GM21825 (cell line): ENCODE data around the gene PIGK.
A peak's percentile ranks its signal among the peaks of the same experiment; 100 is the strongest.
"Not testable (repeated sequence)": the region's sequence is repeated elsewhere in the genome, so short reads cannot be mapped to it uniquely, and the experiment has no call there.

ENCODE experiments used
- ATAC-seq: cut with Tn5 transposase; IDR thresholded peaks from one replicate; pipeline ENCODE4 v1.9.1; 2021; ENCODE audit warnings: mild to moderate bottlenecking, moderate library complexity; ENCODE audit not compliant: unreplicated experiment

Gene PIGK

DNA sequence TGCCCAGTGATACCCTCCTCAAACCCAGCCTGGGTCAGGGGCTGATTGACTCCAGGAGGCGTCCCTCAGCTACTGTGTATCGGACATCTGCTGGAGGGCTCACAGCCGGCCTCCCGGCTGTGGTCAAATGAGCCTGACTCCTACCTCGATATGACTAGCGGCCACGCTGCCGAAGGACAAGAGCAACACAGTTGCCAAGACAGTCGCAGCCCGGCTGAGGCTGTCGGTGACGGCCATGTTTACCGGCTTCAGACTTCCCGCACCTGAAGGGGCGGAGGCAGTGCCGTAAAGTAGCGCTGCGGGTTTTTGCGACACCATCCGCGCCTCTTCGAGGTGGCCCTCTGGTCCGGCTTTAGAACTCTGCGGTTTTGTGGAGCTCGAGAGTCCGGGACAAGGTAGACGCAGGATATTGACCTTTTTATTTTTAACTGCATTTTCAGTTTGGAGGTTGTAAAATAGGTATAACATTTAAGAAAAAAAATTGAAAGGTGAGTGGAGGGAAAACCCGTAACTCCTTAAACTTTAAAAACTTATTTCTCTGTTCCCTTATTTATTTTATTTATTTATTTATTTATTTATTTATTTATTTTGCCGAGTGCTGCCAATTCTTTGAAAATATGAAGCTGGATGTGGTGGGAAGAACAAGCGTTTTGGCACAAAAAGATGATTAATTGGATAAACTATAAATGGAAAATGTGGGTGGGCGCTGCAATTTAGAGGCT is at the start of gene PIGK:
PIGK (minus strand) TSS at position 265 of the 722 bp plus-strand sequence; CDS start at position 237, 28 bp downstream.
- peak; percentile 94 for ATAC-seq

DNA sequence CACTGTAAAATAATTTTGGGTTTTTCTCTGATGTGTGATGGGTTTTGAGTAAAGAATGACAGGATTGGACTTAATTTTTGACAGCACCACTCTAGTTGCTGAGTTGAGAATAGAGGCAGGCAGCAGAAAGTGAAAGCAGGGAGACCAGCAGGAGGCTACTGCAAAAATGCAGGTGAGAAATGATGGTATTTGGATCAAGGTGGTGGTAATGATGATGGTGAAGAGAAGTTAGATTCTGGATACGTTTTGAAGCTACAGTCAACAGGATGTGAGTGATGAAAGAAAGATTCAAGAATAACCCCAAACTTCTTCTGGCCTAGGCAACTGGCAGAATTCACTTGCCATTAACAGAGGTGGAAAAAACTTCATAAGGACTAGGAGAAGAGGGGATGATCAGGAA is 47.8 kb upstream of the PIGK start:
- no peak for ATAC-seq

DNA sequence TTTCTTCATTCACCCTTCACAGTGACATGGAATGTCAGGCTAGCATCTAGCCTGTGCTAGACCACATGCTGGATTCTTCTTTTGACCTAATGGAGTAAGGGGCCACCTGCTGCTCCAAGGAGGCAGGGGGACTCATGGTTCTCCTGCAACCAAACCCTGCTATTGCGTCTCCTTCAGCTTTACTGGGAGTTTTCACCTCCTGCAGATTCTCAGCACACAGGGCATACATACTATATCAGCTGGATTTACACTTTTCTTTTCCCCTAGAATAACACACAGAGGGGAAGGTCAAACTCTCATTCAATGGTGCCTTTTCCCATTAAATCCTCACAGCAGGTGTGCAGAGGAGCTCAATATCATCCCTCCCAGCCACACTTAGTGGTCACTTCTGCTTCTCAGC is 46.0 kb upstream of the PIGK start:
- no peak for ATAC-seq

DNA sequence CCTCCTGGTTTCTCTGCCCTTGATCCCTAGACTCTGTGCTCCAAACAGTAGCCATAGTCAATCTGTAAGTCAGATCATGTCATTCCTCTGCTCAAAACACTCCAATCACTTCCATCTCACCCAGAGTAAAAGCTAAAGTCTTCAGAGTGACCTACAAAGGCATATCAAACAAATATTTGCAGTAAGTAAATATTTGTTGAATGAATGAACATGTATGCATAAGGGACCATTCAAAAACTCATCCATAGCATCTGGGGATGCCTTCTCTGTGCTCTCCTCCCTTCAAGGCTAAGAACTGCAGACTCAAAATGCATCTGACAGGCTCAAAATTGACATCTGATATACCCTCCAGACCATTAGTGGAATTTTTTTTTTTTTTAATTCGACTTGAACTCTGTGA is 44.5 kb upstream of the PIGK start:
- ATAC-seq, result no peak

DNA sequence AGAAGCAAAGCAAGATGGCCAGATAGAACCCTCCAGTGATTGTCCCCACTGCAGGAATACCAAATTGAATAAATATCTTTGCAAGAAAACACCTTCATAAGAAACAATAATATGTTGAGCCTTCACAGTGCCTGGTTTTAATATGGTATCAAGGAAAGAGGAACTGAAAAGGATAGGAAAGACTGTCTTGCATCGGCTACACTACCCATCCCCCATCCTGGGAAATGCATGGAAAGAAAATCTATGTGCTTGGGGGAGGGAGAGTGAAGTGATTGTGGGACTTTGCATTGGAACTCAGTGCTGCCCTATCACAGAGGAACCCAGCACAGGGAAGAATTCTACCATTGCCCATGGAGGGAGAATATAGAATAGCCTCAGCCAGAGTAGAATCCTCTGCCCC is 34.0 kb upstream of the PIGK start:
- no peak for ATAC-seq

DNA sequence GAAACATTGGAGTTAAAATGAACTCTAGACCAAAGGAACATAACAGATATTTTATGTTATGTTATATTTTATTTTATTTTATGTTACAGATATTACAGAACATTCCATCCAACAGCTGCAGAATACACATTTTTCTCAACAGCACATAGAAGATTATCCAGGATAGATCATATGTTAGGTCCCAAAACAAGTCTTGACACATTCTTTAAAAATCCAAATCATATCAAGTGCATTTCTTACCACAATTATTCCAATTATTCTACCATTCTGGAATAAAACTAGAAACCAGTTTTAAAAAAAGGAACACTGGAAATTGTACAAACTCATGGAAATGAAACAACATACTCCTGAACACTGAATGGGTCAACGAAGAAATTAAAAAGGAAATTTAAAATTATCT is 30.9 kb upstream of the PIGK start:
- ATAC-seq, result no peak

DNA sequence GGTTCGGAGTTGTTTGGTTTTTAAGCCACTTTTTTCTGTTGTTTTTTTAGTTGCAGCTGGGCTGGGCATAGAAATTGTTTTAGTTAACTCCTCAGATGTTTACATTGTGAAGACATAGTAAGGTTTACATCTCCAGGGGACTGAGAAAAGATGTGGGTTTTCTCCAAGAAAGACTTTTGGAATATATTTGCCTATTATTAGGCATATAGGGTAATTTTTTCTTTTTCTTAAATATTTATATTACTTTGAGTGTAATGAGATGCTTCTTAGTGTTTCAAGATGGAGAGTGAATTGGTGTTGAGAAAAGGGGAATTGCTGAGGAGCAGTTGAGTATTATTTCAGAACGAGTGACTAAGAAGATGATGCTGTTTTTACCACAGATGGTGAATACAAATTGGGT is 26.6 kb upstream of the PIGK start:
- no peak for ATAC-seq

DNA sequence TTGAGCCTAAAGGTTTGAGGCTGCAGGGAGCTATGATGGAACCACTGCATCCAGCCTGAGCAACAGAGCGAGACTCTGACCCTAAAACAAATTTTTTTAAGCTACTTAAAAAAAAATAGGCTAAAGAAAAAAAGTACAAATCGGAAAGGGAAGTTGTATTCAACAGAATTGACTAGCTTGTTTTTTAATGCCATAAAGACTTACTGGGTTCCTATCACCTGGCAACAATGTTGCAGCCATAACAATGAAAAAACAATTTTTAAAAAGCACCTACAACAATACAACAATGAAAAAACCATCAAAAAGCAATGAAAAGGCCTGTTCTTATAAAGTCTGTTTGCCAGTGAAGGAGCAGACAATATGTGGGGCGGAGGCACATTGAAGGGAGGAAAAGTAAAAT is 20.1 kb upstream of the PIGK start:
- ATAC-seq, result no peak

DNA sequence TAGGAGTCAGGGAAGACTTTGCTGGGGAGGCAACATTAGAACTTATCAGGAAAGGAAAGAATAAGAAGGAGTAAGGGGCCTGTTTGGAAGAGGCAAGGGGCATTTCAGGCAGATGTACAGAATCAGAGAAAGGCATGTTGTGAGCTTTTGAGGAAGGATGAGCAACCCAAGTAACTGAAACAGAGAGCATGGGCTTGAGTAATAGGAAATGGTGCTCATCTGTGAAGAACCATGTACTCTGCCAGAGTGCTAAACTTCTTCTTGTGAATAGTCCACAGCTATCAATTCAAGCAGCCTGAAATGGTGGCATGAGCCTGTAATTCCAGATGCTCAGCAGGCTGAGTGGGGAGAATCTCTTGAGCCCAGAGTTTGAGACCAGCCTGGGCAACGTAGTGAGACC is 19.2 kb upstream of the PIGK start:
- no peak for ATAC-seq

DNA sequence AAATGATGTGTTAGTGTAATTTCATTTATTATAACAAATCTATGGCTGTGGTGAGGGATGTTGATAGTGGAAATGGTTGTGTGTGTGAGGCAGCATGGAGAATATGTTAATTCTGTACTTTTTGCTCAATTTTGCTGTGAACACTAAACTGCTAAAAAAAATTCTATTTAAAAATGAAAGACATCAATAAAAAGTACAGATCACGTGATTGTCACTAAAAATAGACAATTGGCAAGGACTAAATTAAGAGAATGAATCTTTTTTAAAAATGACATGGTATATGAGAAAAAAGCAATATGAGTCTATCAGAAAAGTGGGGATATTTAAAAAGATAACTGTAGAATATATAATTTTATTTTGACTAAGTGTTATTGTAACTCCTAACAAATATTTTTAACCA is 15.7 kb upstream of the PIGK start:
- ATAC-seq, result no peak

DNA sequence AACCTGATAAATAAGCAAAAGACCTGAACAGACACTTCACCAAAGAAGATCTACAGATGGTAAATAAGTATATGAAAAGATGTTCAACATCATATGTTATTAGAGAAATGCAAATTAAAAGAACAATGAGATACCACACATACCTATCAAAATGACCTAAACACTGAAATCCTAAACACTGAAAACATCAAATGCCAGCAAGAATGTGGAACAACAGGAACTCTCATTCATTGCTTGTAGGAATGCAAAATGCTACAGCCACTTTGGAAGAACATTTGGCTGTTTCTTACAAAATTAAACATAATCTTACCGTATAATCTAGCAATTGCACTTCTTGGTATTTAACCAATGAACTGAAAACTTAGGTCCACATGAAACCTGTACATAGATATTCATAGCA is 14.9 kb upstream of the PIGK start:
- ATAC-seq, result no peak

DNA sequence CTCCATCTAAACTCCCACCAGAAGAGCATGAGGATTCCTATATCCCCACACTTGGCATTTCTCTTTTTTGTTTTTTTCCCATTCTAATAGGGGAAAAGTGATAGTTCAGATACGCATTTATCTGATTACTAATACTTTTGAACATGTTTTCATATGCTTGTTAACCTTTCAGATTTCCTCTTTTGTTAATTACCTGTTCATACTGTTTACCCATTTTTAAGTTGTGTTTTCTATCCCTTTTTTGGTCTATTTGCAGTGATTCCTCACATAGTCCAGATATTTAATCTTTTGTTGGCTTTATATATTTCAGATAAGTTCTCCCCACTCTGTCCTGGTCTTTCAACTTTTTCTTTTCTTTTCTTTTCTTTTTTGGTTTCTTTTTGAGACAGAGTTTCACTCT is 13.6 kb upstream of the PIGK start:
- no peak for ATAC-seq

DNA sequence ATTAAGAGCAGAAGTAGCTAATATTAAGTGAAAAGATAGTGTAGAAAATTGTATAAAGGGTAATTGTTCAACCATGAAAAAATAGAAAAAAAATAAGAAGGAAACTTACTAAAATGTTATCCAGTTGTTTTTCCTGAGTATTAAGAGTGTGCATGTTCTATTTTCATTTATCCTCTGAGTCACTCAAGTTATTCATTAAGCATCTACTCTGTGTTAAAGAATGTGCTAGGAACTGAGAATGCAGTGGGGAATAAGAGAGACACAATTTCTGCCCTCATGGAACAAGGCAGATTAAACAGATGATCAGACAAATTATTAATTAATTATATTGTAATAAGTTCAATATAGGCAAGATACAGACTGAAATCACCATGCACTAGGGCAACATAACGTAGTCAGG is 10.8 kb upstream of the PIGK start:
- no peak for ATAC-seq

DNA sequence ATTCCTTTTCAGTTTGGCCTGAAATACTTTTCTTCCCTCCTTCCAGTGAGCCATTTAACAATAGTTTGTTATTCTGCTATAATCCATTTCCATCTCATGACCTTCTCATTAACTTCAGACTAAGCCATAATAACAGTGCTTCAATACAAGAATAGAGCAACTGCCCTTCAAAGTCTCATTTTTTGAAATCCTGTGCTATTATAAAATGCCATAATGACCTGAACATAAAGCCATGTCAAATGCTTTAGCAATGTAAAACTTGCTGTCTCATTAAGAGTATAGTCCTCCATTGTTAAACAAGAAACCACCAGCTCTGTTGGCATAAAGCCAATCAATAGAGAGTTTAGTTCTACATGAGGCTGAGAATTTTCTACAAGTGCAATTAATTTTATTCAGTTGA is 9.6 kb upstream of the PIGK start:
- ATAC-seq, result no peak

DNA sequence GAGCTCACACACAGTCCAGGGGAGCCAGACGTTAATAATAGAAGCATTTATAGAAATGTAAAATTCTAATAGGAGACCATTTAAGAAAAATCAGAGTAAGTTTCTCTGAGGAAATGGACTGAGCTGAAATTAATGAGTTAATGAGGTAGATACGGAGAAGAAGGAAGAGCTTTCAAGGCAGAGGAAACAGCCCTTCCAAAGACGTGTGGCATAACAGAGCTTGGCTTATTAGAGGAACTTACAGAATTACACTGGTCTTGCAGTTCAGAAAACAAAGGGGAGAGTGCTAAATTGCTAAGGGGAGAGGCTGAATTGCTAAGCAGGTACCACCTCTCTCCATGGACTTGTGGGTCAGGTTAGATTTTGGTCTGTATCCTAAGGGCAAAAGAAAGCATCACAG is 8.2 kb upstream of the PIGK start:
- no peak for ATAC-seq

DNA sequence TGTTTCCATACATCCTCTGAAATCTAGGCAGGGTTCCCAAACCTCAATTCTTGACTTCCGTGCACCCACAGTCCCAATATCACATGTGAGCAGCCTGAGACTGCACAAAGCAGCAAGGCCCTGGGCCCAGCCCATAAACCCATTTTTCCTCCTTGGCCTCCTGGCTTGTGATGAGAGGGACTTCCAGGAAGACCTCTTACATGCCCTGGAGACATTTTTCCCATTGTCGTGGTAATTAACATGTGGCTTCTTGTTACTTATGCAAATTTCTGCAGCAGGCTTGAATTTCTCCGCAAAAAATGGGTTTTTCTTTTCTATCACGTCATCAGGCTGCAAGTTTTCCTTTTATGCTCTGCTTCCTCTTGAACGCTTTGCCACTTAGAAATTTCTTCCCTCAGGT is 3.3 kb upstream of the PIGK start:
- no peak for ATAC-seq

DNA sequence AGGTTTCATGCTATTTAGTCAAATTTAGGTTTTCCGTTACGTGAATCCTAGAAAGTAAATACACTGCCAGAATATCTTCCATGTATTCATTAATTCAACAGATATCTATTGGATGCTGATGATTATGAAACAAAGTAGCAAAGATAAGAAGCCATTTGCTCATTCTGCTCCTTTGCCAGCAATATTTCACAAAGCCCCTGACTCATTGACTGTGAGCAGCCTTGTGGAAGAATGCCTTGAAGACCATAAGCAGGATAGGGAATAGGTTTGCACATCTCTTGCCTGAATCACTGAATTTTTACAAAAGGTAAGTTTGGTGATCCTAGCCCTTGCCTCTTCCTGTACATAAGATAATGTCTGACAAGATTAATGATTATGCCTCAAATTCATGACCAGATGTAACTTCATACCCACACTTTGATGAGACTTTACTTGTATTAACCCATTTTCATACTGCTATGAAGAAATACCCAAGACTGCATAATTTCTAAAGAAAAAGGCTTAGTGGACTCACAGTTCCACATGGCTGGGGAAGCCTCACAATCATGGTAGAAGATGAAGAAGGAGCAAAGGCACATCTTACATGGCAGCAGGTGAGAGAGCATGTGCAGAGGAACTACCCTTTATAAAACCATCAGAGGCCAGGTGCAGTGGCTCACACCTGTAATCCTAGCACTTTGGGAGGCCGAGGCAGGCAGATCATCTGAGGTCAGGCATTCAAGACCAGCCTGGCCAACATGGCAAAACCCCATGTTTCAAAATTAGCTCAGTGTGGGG is 1.6 kb upstream of the PIGK start:
- no peak for ATAC-seq

DNA sequence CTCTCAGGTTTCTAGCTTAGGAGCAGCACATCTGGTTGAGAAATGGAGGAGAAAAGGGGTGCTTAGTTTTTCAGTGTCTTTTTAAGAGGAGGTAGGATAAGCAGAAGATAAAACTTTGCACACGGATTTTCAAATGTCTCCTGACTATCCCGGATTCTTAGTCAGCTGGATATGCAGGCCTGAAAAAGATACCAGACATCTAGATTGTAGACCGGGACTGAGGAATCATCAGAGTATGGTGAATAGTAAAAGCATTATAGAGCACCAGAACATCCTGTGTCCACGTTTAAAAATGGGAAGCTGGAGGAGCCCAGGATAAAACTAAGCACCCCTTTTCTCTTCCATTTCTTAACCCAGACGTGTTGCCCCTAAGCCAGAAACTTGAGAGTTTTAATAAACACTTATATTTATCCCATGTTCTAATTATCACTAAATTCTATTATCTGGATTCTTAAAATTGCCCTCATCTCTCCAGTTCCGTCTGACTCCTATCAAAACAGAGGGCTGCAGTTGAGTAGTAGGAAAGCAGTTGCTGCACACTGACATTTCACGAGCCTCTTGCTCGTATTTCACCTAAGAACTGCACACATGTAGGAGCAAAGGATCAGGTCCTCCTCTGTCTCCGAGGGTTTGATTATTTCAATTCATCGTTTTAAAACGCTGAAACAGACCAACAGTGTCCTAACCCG is 609 bp downstream of the PIGK start:
- ATAC-seq, result peak; percentile 35

DNA sequence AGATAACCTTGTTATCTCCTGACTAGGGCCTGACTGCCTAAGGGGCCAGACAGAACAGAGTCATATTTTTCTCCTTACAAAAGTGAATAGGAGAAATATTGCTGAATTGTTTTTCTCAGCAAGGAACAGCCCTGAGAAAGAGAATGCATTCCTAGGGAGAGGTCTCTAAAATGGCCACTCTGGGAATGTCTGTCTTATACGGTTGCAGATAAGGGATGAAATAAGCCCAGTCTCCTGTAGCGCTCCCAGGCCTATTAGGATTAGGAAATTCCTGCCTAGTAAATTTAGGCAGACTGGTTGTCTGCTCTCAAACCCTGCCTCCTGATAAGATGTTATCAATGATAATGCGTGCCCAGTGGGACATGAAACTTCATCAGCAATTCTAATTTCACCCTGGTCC is 15.2 kb downstream of the PIGK start:
- ATAC-seq, result not testable (repeated sequence)

DNA sequence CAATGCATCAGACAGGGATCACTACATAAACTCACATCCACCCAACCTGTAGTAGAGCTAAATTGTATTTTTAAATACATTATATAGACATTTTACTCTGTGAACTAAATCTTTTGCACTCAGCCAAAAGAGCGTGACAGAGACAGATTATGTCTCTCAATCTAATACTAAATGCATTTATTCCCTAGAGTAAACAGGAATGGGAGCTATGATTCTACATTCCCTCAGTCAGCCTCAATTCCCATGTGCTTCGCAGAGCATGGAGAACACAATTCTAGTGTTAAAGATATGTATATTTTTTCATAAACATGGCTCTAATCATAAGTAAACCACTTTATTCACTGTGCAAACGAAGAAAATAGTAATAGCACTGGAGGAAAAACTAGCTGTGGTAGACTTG is 16.5 kb downstream of the PIGK start:
- no peak for ATAC-seq

DNA sequence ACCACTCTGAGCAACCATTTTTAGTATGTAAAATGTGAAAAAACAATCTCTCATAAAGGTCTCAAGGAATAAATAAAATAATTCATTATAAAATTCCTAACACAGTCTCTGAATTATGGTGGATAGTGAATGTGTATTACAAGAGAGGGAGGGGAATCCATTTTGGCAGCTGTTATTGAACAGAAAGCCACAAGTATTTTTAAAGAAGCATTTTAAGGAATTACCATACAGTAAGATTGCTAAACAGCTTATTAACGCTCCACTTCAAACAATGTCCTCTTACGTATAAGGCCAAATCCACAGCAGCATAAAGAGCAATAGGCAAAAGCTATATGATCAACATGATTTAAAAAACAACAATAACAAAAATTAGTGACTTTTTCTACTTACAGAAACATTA is 18.4 kb downstream of the PIGK start:
- ATAC-seq, result no peak

DNA sequence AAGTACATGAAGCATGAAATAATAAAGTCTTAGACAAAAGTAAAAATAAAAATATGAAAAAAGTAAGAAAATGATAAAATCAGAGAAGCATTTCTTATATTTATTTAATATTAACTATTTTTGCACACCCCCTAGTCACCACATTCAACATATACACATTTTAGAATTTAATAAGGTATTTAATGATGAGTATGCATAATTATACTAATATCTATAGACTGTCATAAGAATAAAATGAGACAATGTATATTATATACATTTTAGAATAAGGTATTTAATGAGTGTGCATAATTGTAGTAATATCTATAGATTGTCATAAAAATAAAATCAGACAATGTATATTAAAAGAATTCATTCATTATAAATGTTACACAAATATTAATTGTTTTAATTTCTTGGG is 18.9 kb downstream of the PIGK start:
- no peak for ATAC-seq
